ENCODE results near the gene TTC13.

DNA sequence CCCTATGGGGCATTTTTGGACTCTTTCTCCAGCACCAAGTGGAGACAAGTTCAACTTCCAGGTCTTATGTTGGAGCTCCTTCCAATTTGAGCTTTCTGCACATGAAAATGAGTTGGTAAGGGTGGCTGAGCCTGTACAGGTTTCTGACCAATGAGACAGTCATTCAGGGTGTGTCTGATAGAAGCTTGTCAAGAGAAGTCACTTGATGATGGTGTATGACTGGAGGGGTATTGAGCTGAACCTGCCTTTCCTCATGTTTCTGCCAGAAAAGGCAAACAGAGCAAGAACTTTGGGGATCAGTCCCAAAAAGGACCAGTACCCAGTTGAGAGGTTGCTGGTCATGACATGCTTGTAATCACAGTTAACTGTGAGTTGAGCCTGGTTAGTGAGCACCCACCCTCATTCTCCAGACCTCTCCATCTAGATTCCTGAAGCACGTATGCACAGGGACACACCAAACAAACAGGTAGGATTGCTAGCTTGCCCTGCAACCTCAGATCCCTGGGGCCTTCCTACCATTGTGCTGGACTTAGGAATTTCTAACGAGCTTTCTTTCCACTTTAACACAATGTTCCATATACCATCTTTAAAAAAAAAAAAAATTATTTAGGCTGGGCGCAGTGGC is 34.8 kb upstream of the TTC13 start:
- no peak for TF ChIP-seq YY1 (IDR thresholded peaks at IDR 0.05; ENCODE audit: low read depth)
- TF ChIP-seq POLR2AphosphoS5 (IDR thresholded peaks at IDR 0.05; ENCODE audit: low read depth, low read length): no peak
- TF ChIP-seq EZH2phosphoT487 (IDR thresholded peaks at IDR 0.05; ENCODE audit: borderline replicate concordance, low read depth): no peak
- TF ChIP-seq MXI1 (IDR thresholded peaks at IDR 0.05; ENCODE audit: low read depth, low read length): no peak
- TF ChIP-seq, protein P1, sequence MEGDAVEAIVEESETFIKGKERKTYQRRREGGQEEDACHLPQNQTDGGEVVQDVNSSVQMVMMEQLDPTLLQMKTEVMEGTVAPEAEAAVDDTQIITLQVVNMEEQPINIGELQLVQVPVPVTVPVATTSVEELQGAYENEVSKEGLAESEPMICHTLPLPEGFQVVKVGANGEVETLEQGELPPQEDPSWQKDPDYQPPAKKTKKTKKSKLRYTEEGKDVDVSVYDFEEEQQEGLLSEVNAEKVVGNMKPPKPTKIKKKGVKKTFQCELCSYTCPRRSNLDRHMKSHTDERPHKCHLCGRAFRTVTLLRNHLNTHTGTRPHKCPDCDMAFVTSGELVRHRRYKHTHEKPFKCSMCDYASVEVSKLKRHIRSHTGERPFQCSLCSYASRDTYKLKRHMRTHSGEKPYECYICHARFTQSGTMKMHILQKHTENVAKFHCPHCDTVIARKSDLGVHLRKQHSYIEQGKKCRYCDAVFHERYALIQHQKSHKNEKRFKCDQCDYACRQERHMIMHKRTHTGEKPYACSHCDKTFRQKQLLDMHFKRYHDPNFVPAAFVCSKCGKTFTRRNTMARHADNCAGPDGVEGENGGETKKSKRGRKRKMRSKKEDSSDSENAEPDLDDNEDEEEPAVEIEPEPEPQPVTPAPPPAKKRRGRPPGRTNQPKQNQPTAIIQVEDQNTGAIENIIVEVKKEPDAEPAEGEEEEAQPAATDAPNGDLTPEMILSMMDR (IDR thresholded peaks at IDR 0.05): no peak
- TF ChIP-seq, protein P2, sequence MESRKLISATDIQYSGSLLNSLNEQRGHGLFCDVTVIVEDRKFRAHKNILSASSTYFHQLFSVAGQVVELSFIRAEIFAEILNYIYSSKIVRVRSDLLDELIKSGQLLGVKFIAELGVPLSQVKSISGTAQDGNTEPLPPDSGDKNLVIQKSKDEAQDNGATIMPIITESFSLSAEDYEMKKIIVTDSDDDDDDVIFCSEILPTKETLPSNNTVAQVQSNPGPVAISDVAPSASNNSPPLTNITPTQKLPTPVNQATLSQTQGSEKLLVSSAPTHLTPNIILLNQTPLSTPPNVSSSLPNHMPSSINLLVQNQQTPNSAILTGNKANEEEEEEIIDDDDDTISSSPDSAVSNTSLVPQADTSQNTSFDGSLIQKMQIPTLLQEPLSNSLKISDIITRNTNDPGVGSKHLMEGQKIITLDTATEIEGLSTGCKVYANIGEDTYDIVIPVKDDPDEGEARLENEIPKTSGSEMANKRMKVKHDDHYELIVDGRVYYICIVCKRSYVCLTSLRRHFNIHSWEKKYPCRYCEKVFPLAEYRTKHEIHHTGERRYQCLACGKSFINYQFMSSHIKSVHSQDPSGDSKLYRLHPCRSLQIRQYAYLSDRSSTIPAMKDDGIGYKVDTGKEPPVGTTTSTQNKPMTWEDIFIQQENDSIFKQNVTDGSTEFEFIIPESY (IDR thresholded peaks at IDR 0.05; ENCODE audit: borderline replicate concordance, low read depth): no peak
- no peak for TF ChIP-seq RAD21 (IDR thresholded peaks at IDR 0.05; ENCODE audit: low read length)
- no peak for TF ChIP-seq FOSL2 (IDR thresholded peaks at IDR 0.05; ENCODE audit: borderline replicate concordance, low read depth)
- no peak for TF ChIP-seq JUND (IDR thresholded peaks at IDR 0.05)

Measured in SK-N-SH (cell line).